Tibial nerve (tissue), 4 donors: Measurements from ENCODE around the gene PGAM4.

ENCODE experiments used
- CTCF ChIP-seq, 5 experiments: fragments of 200-600 bp in 3 of 5; fragments of 450-650 bp in 2 of 5; sonication (generic) in 3 of 5; IDR thresholded peaks; one replicate each; pipeline ENCODE4 v1.5.1; 2016 to 2019; ENCODE audit warnings: antibody characterized with exemption in 5 of 5, mild to moderate bottlenecking in 3 of 5, moderate library complexity in 2 of 5
- EP300 ChIP-seq, 2 donors: sonication (generic); formaldehyde crosslinking; IDR thresholded peaks; one replicate each; pipeline ENCODE4 v1.6.1; 2017; ENCODE audit warnings: antibody characterized with exemption in 2 of 2, mild to moderate bottlenecking in 1 of 2
- POLR2A ChIP-seq, 2 donors: fragments of 450-650 bp; IDR thresholded peaks; one replicate each; pipeline ENCODE4 v1.6.1; 2017; ENCODE audit warnings: antibody characterized with exemption in 2 of 2, mild to moderate bottlenecking in 2 of 2, moderate library complexity in 2 of 2

GRCh38 chrX:77977095-77977494 lies 7.7 kb upstream of the PGAM4 start:
- TF ChIP-seq CTCF (IDR thresholded peaks at IDR 0.05) (no peak), EP300 (IDR thresholded peaks at IDR 0.05) (no peak), POLR2A (IDR thresholded peaks at IDR 0.05) (no peak)
